Muscle of leg (tissue), 11 donors: ENCODE results near the gene ADCY7. TPM values are rescaled to one million over a fixed set of nuclear protein-coding genes. Genes with fewer than 3 reads are reported as not detected.

Source experiments
- DNase-seq: peaks from one replicate; pipeline ENCODE4 v3.0.0; 2013
- H3K27ac ChIP-seq: one replicate; pipeline ENCODE4 v1.5.1; 2013; ENCODE audit warnings: mild to moderate bottlenecking, low read length, control low read depth
- H3K27me3 ChIP-seq: one replicate; pipeline ENCODE4 v1.6.1; 2013; ENCODE audit warnings: low read length; ENCODE audit not compliant: control insufficient read depth, insufficient read depth
- H3K36me3 ChIP-seq: one replicate; pipeline ENCODE4 v1.6.1; 2013; ENCODE audit warnings: low read length; ENCODE audit not compliant: control insufficient read depth, insufficient read depth
- H3K4me1 ChIP-seq: one replicate; pipeline ENCODE4 v1.6.1; 2013; ENCODE audit warnings: low read length; ENCODE audit not compliant: control insufficient read depth, insufficient read depth
- H3K4me3 ChIP-seq: one replicate; pipeline ENCODE4 v1.5.1; 2013; ENCODE audit warnings: low read length, control low read depth
- H3K9me3 ChIP-seq: replicated peaks from 2 replicates; pipeline ENCODE4 v1.6.1; 2013; ENCODE audit warnings: low read depth, low read length; ENCODE audit not compliant: control insufficient read depth
- WGBS: methylation state at CpG from one replicate; pipeline ENCODE4 v1.1.5; 2013; ENCODE audit warnings: missing lambda C conversion rate; ENCODE audit not compliant: insufficient coverage; 5-methylcytosine and 5-hydroxymethylcytosine counted together
- polyA plus RNA-seq, 8 donors: library from polyadenylated mRNA; unstranded; fragments of 120-200 nt; gene quantifications; one replicate each; pipeline versions ENCODE4 v1.2.1 to v1.2.3, GENCODE V29; 2013; ENCODE audit warnings: inconsistent platforms in 1 of 8, low replicate concordance in 1 of 8; ENCODE audit not compliant: insufficient read length in 8 of 8, insufficient read depth in 1 of 8
- total RNA-seq: library from RNA; stranded (reverse); fragments of 120-200 nt; gene quantifications from one replicate; pipeline ENCODE4 v1.2.4, GENCODE V29; 2013

The ADCY7 gene
- total and polyA plus RNA-seq, 9 donors = 6.5 to 11.9 (median 7.6) TPM

- peaks cover 17% of the 10 kb centered on the region for H3K4me1 ChIP-seq
- H3K27ac ChIP-seq = no peak overlapping the region
- no peaks in the 10 kb centered on the region for H3K27me3 ChIP-seq
- no peak overlapping the region for H3K4me3 ChIP-seq
- 82% methylated on average over 7 of the region's 7 CpGs for WGBS
- no peak for DNase-seq
- peaks cover 3% of the 10 kb centered on the region for H3K36me3 ChIP-seq
- no peaks in the 10 kb centered on the region for H3K9me3 ChIP-seq
Observed at GRCh38 chr16:50298075-50298460, 31.7 kb downstream of the ADCY7 start.

GRCh38 chr16:50298591-50299507 is 32.5 kb downstream of the ADCY7 start:
- H3K36me3 ChIP-seq = peaks cover 3% of the 10 kb centered on the region
- DNase-seq = no peak

GRCh38 chr16:50299508-50300105 is 33.3 kb downstream of the ADCY7 start:
- no peak for DNase-seq
- Histone ChIP-seq H3K4me1 (peaks cover 17% of the 10 kb centered on the region), H3K4me3 (no peak overlapping the region), H3K27ac (no peak overlapping the region), H3K27me3 (no peaks in the 10 kb centered on the region), H3K9me3 (no peaks in the 10 kb centered on the region), H3K36me3 (peaks cover 6% of the 10 kb centered on the region)
- 84% methylated on average over 9 of the region's 12 CpGs for WGBS

More at GRCh38 chr16:50298591-50299507, 32.5 kb downstream of the ADCY7 start:
- Histone ChIP-seq H3K4me1 (peaks cover 17% of the 10 kb centered on the region), H3K9me3 (no peaks in the 10 kb centered on the region), H3K27ac (no peak overlapping the region), H3K4me3 (no peak overlapping the region), H3K27me3 (no peaks in the 10 kb centered on the region)
- WGBS = 89% methylated on average over 24 of the region's 29 CpGs

GRCh38 chr16:50300942-50301625 is 34.7 kb downstream of the ADCY7 start:
- Histone ChIP-seq H3K27ac (no peak overlapping the region), H3K9me3 (no peaks in the 10 kb centered on the region), H3K27me3 (no peaks in the 10 kb centered on the region), H3K4me3 (no peak overlapping the region), H3K4me1 (peaks cover 19% of the 10 kb centered on the region), H3K36me3 (peaks cover 3% of the 10 kb centered on the region)
- 90% methylated on average over 14 of the region's 23 CpGs for WGBS
- DNase-seq = no peak

GRCh38 chr16:50301626-50302471 is 35.5 kb downstream of the ADCY7 start:
- Histone ChIP-seq H3K36me3 (peaks cover 3% of the 10 kb centered on the region), H3K4me3 (no peak overlapping the region), H3K9me3 (no peaks in the 10 kb centered on the region), H3K27me3 (no peaks in the 10 kb centered on the region), H3K4me1 (peaks cover 15% of the 10 kb centered on the region), H3K27ac (no peak overlapping the region)
- no peak for DNase-seq
- 71% methylated on average over 20 of the region's 21 CpGs for WGBS

GRCh38 chr16:50302472-50303005 is 36.2 kb downstream of the ADCY7 start:
- 84% methylated on average over 8 of the region's 15 CpGs for WGBS
- H3K36me3 ChIP-seq = peaks cover 3% of the 10 kb centered on the region
- H3K9me3 ChIP-seq = no peaks in the 10 kb centered on the region
- no peaks in the 10 kb centered on the region for H3K27me3 ChIP-seq
- no peak overlapping the region for H3K4me3 ChIP-seq
- no peak overlapping the region for H3K27ac ChIP-seq
- DNase-seq = no peak
- peaks cover 8% of the 10 kb centered on the region for H3K4me1 ChIP-seq

- no peak overlapping the region for H3K27ac ChIP-seq
- no peaks in the 10 kb centered on the region for H3K27me3 ChIP-seq
- no peak overlapping the region for H3K4me3 ChIP-seq
- 70% methylated on average over 9 of the region's 11 CpGs for WGBS
- peaks cover 2% of the 10 kb centered on the region for H3K4me1 ChIP-seq
- no peaks in the 10 kb centered on the region for H3K9me3 ChIP-seq
- no peak for DNase-seq
- peaks cover 3% of the 10 kb centered on the region for H3K36me3 ChIP-seq
Observed at GRCh38 chr16:50303041-50303604, 36.8 kb downstream of the ADCY7 start.

GRCh38 chr16:50303605-50304466 is 37.5 kb downstream of the ADCY7 start:
- 72% methylated on average over 20 of the region's 33 CpGs for WGBS
- H3K27me3 ChIP-seq = no peaks in the 10 kb centered on the region
- no peak for DNase-seq
- H3K4me1 ChIP-seq = peaks cover 2% of the 10 kb centered on the region
- H3K36me3 ChIP-seq = peaks cover 3% of the 10 kb centered on the region
- H3K4me3 ChIP-seq = no peak overlapping the region
- H3K27ac ChIP-seq = no peak overlapping the region
- H3K9me3 ChIP-seq = no peaks in the 10 kb centered on the region
